Sigmoid colon (tissue), 4 donors: ENCODE measurements around the gene MYBPC1.
"Not testable (repeated sequence)": the region's sequence is repeated elsewhere in the genome, so short reads cannot be mapped to it uniquely, and the experiment has no call there.

ENCODE experiments used
- POLR2A ChIP-seq, 2 donors: fragments of 450-650 bp; IDR thresholded peaks; one replicate each; pipeline ENCODE4 v1.6.1; 2016; ENCODE audit warnings: antibody characterized with exemption in 2 of 2, mild to moderate bottlenecking in 2 of 2, moderate library complexity in 2 of 2
- POLR2AphosphoS5 ChIP-seq, 4 donors: sonication (generic); formaldehyde crosslinking; IDR thresholded peaks; one replicate each; pipeline ENCODE4 v1.6.1; 2017; ENCODE audit warnings: antibody characterized with exemption in 4 of 4

- not testable (repeated sequence) for TF ChIP-seq POLR2A, POLR2AphosphoS5 (IDR thresholded peaks at IDR 0.05)
These were observed 81.7 kb downstream of the MYBPC1 start for GRCh38 chr12:101676497-101676896.
